ENCODE data around the gene NSUN4.
"Not testable (repeated sequence)": the region's sequence is repeated elsewhere in the genome, so short reads cannot be mapped to it uniquely, and the experiment has no call there.

Gene NSUN4

GRCh38 chr1:46340404-46341221 lies at the start of gene NSUN4:
NSUN4 (plus strand) TSS chr1:46340807; CDS start chr1:46340827, 20 bp downstream.
- peak; percentile 89 to 91 for ATAC-seq

- no peak for ATAC-seq
Observed at GRCh38 chr1:46295306-46295705, 45.3 kb upstream of the NSUN4 start.

GRCh38 chr1:46298387-46298786 lies 42.2 kb upstream of the NSUN4 start:
- no peak for ATAC-seq

- ATAC-seq, result no peak
Observed at GRCh38 chr1:46300673-46301405, 39.8 kb upstream of the NSUN4 start.

- ATAC-seq, result no peak
Observed at GRCh38 chr1:46301406-46301807, 39.2 kb upstream of the NSUN4 start.

- peak; percentile 22 to 24 for ATAC-seq
Observed at GRCh38 chr1:46301808-46302640, 38.6 kb upstream of the NSUN4 start.

GRCh38 chr1:46302641-46303037 lies 38.0 kb upstream of the NSUN4 start:
- peak; percentile 3 to 5 for ATAC-seq

- peak; percentile 87 to 88 for ATAC-seq
Observed at GRCh38 chr1:46303038-46303871, 37.4 kb upstream of the NSUN4 start, which contains the start of the genes LRRC41 and UQCRH. LRRC41 (minus strand) TSS chr1:46303616; CDS start chr1:46303322, 294 bp downstream. UQCRH (plus strand) TSS chr1:46303698; CDS start chr1:46303767, 69 bp downstream.

GRCh38 chr1:46303872-46304326 lies 36.7 kb upstream of the NSUN4 start:
- ATAC-seq, result no peak

GRCh38 chr1:46306159-46306530 lies 34.5 kb upstream of the NSUN4 start:
- ATAC-seq, result no peak

- no peak for ATAC-seq
Observed at GRCh38 chr1:46309401-46310159, 31.0 kb upstream of the NSUN4 start.

- no peak for ATAC-seq
Observed at GRCh38 chr1:46310321-46310720, 30.3 kb upstream of the NSUN4 start.

- no peak for ATAC-seq
Observed at GRCh38 chr1:46315669-46316403, 24.8 kb upstream of the NSUN4 start.

GRCh38 chr1:46317323-46317722 lies 23.3 kb upstream of the NSUN4 start:
- no peak for ATAC-seq

- ATAC-seq, result not testable (repeated sequence)
Observed at GRCh38 chr1:46319301-46319700, 21.3 kb upstream of the NSUN4 start.

GRCh38 chr1:46319960-46320914 lies 20.4 kb upstream of the NSUN4 start:
- not testable (repeated sequence) for ATAC-seq

GRCh38 chr1:46322191-46322590 lies 18.4 kb upstream of the NSUN4 start:
- not testable (repeated sequence) for ATAC-seq

- not testable (repeated sequence) for ATAC-seq
Observed at GRCh38 chr1:46325285-46326076, 15.1 kb upstream of the NSUN4 start.

All from activated CD4-positive, CD25-positive, alpha-beta regulatory T cell treated with anti-CD3 and anti-CD28 coated beads, Interleukin-2, amount 50 U/mL, for 24 hours (primary cell).